HG03280 (cell line): Measurements from ENCODE around the gene TBC1D25.

ENCODE experiments used
- ATAC-seq: cut with Tn5 transposase; IDR thresholded peaks from one replicate; pipeline ENCODE4 v1.9.1; 2021; ENCODE audit warnings: mild to moderate bottlenecking, moderate library complexity; ENCODE audit not compliant: unreplicated experiment

TBC1D25 gene, protein sequence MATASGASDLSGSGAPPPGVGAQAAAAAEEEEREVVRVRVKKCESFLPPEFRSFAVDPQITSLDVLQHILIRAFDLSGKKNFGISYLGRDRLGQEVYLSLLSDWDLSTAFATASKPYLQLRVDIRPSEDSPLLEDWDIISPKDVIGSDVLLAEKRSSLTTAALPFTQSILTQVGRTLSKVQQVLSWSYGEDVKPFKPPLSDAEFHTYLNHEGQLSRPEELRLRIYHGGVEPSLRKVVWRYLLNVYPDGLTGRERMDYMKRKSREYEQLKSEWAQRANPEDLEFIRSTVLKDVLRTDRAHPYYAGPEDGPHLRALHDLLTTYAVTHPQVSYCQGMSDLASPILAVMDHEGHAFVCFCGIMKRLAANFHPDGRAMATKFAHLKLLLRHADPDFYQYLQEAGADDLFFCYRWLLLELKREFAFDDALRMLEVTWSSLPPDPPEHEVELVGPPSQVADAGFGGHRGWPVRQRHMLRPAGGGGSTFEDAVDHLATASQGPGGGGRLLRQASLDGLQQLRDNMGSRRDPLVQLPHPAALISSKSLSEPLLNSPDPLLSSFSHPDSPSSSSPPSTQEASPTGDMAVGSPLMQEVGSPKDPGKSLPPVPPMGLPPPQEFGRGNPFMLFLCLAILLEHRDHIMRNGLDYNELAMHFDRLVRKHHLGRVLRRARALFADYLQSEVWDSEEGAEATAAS

DNA sequence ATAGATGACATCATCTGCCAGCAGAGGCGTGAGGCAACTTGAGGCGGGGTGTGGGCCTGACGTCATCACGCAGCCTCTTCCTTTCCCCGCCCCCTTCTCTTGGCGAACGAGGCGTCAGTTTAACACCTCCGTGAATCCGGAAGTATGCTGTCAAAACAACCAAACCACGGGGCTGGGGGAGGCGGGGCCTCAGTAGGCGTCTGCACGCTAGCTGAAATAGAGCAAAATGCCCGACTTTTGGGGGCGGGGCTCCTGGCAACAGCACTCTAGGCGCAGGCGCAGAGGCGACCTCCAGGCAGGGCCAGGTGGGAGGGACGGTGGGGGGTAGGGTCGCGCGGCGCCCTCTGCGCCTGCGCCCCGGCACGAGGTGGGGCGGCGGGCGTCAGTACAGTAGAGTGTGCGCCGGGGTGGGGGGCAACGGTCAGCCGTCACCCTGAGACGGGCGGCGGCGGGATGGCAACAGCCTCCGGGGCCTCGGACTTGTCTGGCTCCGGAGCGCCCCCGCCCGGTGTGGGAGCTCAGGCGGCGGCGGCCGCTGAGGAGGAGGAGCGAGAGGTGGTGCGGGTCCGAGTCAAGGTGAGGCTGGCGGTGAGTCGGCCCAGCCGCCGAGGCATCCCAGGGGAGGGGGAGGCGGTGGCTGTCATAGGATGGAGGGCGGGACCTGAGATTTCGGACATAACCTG, at the start of gene TBC1D25:
TSS of gene TBC1D25 (plus strand) at position 370 of the 683 bp plus-strand sequence. CDS start at position 454, 84 bp downstream.
- peak; percentile 82 for ATAC-seq

DNA sequence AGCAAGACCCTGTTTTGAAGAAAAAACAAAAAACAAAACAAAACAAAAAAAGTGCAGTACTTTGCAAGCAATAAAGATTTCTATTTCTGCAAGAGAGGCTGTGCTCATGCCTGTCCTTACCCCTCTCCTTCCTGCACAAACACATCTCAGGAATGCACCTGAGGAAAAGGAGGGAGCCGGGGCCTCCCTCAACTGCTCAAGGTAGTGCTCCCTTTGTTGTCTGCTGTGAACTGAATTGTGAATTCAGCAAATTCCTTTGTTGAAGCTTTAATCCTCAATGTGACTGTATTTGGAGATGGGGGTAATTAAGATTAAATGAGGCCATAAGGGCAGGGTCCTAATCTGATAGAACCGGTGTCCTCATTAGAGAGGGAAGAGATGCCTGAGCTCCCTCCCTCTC, 49.6 kb upstream of the TBC1D25 start:
- no peak for ATAC-seq

DNA sequence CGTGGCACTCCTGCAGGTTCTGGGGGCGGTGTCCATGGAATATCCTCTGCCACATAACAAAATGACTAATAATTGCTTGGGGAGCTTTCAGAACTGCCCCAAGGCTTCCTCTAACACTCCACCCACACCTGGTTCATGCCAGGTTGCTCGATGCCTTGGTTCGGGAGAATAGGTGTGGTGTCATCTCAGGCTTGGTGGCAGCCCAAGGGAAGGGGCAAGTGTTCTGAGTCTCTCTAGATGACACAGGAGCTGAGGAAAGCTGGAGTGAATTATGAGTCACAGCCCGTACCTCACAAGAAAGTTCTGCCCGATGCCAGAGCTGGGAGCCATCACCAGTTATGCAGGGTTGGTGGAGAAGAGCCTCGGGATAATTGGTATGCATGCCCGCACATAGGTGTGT, 48.9 kb upstream of the TBC1D25 start:
- ATAC-seq = no peak

DNA sequence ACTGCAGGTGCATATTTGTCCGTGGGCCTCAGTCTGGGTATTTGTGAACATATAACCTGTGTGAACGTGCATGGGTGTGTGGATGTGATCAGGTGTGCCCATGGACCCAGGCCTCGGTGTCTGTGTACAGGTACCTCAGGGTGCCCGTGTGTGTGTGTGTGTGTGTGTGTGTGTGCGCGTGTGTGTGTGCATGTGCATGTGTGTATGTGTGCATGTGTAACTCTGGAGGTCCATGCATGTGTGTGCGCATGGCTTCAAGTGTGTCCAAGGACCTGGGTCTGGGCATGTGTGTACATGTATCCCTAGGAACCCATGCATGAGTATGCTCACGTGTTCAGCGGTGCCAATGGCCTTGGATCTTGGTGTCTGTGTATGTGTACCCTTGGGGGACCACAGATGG, 47.7 kb upstream of the TBC1D25 start:
- no peak for ATAC-seq

DNA sequence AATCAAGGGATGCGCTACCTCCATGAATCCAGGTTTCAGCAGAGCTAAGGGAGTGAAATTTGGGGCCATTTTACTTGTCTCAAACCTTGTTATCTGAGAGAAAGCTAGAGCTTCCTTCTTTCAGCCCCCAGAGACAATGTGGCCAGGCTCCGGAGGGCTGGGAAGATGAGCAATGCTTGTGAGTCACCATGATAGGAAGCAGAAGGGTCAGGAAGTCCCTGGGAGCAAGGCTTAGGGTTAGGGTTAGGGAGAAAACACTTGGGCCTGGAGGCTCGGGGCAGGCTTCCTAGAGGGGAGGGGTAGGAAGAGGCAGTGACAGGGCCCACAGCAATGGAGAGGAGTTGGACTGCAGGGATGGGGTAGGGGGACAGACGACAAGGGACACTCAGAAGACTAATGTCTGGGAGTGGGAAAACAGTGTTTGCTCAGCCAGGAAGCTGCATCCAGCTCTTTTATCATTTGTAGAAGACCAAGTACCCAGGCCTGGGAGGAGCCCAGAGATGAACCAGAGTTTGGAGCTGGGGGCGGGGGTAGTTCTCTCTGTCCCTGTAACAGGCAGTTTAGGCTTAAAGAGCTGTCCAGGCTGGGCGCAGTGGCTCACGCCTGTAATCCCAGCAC, 47.1 kb upstream of the TBC1D25 start:
- ATAC-seq = no peak

DNA sequence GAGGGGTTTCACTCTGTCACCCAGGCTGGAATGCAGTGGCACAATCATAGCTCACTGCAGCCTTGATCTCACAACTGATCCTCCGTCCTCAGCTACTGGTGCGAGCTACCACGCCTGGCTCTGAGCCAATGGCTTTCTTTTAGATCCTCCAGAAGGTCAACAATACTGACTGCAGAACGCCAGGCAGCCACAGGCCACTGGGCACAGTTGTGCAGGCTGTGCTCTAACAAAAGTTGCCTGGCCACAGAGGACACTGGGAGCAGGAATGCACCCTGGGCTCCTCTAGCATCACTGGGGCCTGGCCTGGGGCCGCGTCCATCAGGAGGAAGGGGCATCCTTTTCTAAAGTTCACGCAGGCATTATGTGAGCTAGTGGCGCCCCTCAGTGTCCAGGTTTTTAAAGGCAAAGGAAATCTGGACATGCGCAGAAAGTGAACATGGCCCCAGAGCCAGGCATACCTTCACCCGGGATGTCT, 45.6 kb upstream of the TBC1D25 start:
- ATAC-seq = no peak

DNA sequence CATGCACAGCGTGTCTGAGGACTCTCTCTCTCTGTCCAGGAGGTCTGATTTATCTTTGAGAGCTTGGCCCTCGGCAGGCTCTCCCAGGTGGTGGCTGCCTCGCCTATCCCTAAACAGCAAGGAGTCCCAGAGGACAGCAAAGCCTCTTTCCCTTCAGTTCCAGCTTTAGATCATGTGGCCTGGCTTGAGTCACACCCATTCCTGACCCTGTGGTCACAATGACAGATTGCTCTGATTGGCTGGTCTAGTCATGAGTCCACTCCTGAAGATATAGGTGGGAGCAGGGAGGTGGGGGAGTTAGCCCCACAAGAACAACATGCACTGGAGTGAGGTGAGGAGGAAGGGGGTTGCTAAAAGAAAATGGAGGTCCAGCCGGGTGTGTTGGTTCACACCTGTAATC, 42.9 kb upstream of the TBC1D25 start:
- ATAC-seq = no peak

DNA sequence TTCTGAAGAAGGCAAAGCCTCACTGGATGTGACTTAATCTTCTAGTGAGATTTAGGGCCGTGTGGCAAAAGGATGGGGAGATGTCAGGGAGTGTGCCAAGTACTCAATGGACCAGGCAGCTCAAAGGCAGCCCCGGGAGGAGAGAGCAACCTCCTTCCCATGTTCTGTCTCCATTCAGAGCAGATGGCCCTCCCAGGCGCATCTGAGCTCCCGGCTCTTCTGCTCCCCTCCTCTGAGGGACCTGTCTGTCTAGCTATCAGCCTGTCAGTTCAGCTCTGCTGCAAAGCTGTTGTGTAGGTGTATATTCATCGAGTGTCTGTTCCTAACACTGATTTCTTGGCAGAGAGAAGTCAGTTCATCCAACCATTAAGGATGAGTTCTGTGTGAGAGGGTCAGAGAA, 41.6 kb upstream of the TBC1D25 start:
- ATAC-seq = no peak

DNA sequence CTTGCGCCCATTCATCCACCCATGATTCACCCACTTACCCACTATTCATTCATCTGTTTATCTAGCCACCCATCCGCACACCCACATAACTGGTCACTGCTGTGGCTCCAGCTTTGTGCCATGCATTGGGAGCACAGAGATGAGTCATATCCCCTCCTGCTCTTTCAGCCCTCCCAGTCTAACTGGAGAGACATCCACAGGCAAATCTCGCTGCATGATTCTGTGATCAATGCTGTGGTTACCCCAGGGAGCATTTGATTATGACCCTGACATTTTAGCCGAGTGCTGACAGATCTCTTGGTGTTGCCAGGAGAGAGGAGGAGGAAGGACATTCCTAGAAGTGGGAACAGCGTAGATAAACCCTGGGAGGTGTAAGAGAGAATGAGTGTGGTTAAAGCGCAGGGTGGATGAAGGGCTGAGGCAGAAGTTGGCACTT, 41.1 kb upstream of the TBC1D25 start:
- no peak for ATAC-seq

DNA sequence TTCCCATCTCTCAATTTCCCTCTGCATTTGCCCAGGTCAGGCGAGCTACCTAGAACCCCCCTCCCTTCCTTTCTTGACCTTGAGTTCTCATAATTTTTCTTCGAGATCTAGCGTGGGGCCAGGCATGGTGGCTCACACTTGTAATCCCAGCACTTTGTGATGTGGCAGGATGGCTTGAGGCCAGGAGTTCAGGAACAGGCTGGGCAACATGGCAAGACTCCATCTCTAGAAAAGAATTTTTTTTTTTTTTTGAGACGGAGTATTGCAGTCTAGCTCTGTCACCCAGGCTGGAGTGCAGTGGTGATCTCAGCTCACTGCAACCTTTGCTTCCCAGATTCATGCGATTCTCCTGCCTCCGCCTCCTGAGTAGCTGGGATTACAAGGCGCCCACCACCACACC, 35.3 kb upstream of the TBC1D25 start:
- no peak for ATAC-seq

DNA sequence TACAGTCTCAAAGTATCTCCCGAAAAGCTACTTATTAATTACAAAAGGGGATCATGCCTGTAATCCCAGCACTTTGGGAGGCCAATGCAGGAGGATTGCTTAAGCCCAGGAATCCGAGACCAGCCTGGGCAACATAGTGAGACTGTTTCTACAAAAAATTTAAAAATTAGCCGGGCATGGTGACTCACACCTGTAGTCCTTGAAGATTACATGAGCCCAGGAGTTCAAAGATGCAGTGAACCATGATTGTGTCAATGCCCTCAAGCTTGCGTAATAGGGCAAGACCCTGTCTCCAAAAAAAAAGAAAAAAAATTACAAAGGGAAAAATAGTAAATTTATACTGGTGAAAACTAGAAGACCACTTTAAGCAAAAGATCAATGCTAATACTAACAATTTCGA, 34.0 kb upstream of the TBC1D25 start:
- no peak for ATAC-seq

DNA sequence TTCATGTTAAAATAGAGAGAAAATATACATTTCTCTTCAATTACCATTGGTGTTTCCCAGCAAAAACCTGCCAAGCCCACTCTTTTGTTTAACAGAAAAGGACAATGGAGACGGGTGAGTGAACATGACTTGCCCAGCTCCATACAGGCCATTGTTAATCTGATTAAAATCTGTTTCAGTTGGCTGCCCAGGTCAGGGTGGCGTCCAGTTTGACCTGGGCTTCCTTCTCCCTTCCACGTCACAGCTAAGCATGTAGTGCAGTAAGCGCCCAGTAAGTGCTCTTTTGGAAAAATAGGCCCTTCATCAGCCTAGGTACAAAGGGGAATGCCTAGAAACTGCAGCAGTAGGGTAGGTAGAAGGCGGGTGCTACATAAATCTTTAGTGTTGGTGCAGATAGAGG, 32.3 kb upstream of the TBC1D25 start:
- no peak for ATAC-seq

DNA sequence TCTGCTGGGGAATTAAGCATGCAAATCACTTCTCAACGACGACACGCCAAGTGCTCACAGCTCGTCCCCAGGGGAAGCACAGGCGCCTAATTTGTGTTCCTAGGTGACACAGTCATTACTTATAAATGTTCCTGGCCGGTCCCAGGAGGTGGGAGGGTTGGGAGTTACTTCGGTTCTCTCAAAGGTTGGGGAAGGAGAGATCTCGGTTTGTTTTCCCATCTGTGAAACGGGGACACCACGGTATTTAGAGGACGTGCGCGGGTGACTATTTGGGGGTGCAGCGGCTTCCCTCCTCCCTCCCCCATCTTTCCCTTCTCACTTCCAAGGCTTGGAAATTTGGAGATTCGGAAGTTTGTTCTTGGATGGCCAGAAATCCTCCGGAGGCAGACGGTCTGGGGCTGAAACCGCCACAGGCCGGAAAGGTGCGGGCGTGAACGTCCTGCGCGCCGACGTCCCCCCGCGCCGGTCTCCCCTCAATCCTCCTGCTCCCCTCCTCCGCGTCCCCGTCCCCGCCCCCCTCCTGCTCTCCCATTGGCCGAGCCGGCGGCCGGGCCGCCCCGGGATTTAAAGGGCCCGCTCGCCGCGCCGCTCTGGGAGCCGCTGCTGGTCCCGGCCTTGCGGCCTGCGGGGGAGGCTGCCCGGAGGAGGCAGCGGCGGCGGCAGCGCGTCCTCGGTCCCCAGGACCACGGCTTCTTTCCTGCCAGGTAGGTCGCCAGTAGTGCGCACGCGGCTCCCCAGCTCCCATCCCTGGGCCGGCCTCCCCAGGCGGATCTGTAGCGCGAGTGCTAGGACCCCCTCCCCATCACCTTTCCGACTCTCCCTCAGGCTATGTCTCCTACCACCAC, 30.9 kb upstream of the TBC1D25 start, which contains the start of gene PORCN:
TSS of gene PORCN (plus strand) at position 593 of the 845 bp plus-strand sequence. CDS start 829 bp downstream, outside the sequence.
- peak; percentile 91 for ATAC-seq

DNA sequence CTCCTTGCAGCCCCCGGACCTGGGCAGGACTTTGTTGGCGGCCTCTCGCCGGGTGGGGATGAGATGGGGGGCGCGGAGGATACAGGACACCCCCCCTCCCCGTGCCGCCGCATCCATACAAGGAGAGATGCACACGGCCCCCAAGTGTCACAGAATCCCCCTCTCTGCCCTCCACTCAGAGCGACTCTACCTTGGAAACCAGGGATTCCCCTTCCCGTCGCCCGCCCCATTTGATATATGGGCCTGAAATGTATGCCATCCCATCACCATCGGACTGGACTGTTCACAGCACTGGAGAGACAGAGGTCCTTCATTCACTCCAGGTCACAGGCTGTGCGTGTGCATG, 30.3 kb upstream of the TBC1D25 start:
- ATAC-seq = no peak

DNA sequence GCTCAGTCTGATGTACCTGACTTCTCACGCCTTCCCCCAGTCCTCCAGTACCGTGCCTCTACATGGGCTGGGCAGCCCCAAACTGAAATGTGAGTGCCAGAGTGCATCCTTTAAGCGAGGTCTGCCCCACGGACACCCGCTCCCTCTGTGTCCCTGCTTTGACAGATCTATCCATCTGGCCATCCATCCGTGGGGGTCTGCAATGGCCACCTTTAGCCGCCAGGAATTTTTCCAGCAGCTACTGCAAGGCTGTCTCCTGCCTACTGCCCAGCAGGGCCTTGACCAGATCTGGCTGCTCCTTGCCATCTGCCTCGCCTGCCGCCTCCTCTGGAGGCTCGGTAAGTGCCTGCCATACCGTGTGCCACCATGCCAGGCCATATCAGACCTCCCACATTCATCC, 29.9 kb upstream of the TBC1D25 start:
- no peak for ATAC-seq

DNA sequence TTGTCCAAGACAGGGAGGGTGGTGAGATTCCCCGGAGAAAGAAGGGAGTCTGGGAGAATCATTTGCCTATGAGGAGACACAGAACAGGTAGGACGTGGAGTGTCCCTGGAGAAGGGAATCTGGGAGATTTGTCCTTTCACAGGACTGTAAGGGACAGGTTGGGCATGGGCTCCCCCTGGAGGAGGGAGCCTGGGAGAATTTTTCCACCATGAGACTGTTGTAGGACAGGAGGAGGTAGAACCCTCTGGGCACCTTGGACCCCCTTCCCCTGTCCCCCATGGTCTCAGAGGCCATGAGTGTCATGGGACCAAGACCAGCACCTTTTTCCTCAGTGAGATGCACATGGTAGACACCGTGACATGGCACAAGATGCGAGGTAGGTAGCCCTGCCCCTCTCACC, 28.0 kb upstream of the TBC1D25 start:
- no peak for ATAC-seq

DNA sequence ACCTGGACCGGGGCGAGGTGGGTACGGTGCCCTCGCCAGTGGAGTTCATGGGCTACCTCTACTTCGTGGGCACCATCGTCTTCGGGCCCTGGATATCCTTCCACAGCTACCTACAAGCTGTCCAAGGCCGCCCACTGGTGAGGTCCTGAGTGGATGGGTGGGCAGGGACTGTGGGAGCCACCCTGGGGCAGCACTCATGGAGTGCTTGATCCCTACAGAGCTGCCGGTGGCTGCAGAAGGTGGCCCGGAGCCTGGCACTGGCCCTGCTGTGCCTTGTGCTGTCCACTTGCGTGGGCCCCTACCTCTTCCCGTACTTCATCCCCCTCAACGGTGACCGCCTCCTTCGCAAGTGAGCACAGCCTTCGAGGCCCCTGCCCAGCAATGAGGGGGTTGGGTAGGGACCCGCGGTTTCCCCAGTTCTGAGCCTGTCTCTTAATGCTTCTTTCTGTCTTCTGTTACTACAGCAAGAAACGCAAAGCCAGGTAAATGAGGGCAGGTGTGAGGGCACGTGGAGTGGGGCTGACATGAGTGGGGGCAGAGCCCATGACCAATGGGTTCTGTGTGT, 27.1 kb upstream of the TBC1D25 start:
- no peak for ATAC-seq

DNA sequence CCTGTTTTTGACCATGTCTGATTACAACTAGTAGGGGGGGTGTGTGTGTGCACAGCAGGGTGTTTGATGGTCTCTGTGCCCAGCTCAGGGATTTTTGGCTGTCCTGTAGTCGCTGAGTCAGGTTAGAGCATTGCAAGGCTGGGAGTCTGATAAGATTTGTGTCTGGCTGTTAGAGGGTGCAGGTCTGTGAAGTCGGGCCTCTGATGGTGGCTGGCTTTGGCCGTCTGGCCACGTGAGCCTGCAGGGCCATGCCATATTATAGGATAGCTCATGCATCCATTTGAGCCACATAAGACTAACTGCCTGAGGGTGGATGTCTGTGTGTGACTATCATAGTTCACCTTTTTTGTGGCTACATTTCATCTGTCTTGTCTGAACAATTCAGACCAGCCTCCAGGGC, 25.8 kb upstream of the TBC1D25 start:
- no peak for ATAC-seq

DNA sequence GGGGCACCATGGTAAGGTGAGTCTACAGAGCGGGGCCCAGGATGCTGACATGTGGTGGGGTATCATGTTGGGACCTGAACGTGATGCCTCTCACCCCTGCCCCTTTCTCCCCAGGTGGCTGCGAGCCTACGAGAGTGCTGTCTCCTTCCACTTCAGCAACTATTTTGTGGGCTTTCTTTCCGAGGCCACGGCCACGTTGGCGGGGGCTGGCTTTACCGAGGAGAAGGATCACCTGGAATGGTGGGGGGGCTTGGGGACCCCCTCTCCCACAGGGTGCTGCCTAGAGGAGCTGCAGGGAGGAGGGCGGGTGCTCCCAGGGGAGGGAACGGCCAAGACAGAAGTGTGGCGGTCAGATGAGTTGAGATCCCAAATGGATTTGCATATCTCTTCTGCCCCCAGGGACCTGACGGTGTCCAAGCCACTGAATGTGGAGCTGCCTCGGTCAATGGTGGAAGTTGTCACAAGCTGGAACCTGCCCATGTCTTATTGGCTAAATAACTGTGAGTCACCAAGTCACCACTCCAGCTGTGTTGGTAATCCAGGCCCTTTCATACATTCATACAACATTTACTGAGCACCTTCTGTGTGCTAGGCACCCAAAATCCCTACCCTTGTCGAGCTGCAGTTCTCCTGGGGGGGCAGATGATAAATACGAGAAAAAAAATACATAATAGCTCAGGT, 25.2 kb upstream of the TBC1D25 start:
- no peak for ATAC-seq
